Gastroesophageal sphincter (tissue), 4 donors: ENCODE results near the gene LGALS7. TPM values are rescaled to one million over a fixed set of nuclear protein-coding genes. Genes with fewer than 3 reads are reported as not detected.
"Not testable (repeated sequence)": the region's sequence is repeated elsewhere in the genome, so short reads cannot be mapped to it uniquely, and the experiment has no call there.

ENCODE experiments used
- ATAC-seq: fragments of 150-250 bp; one replicate; pipeline ENCODE4 v1.9.1; 2016; ENCODE audit warnings: mild to moderate bottlenecking, moderate library complexity
- H3K27ac ChIP-seq, 4 donors: fragments of 200-600 bp; sonication (generic) in 3 of 4; 1 replicate in 3 of 4; 2 replicates in 1 of 4; pipeline ENCODE4 v1.5.1; 2016 to 2019
- H3K27me3 ChIP-seq: fragments of 200-600 bp; sonication (generic); one replicate; pipeline ENCODE4 v1.5.1; 2019
- H3K36me3 ChIP-seq, 2 donors: fragments of 200-600 bp; sonication (generic); one replicate each; pipeline ENCODE4 v1.5.1; 2019; ENCODE audit warnings: control low read depth in 1 of 2
- H3K4me1 ChIP-seq, 3 donors: fragments of 200-600 bp; sonication (generic); 1 replicate in 2 of 3; 2 replicates in 1 of 3; pipeline ENCODE4 v1.5.1; 2016 to 2019; ENCODE audit warnings: control low read depth in 2 of 3
- H3K4me3 ChIP-seq, 2 donors: fragments of 200-600 bp; sonication (generic); one replicate each; pipeline ENCODE4 v1.5.1; 2019; ENCODE audit warnings: mild to moderate bottlenecking in 1 of 2, moderate library complexity in 1 of 2
- H3K9me3 ChIP-seq, 3 donors: fragments of 200-600 bp; sonication (generic); one replicate each; pipeline ENCODE4 v1.5.1; 2017 to 2019; ENCODE audit warnings: control low read depth in 2 of 3
- CTCF ChIP-seq, 4 experiments: fragments of 200-600 bp in 2 of 4; fragments of 450-650 bp in 2 of 4; sonication (generic) in 1 of 4; IDR thresholded peaks; one replicate each; pipeline ENCODE4 v1.5.1; 2017 to 2019; ENCODE audit warnings: antibody characterized with exemption in 4 of 4, mild to moderate bottlenecking in 2 of 4, moderate library complexity in 2 of 4
- EP300 ChIP-seq: sonication (generic); formaldehyde crosslinking; IDR thresholded peaks from one replicate; pipeline ENCODE4 v1.6.1; 2017; ENCODE audit warnings: antibody characterized with exemption, mild to moderate bottlenecking
- POLR2A ChIP-seq, 2 donors: fragments of 450-650 bp; IDR thresholded peaks; one replicate each; pipeline ENCODE4 v1.6.1; 2017; ENCODE audit warnings: antibody characterized with exemption in 2 of 2, mild to moderate bottlenecking in 2 of 2, moderate library complexity in 1 of 2
- POLR2AphosphoS5 ChIP-seq: sonication (generic); formaldehyde crosslinking; IDR thresholded peaks from one replicate; pipeline ENCODE4 v1.6.1; 2017; ENCODE audit warnings: antibody characterized with exemption
- WGBS, 2 donors: methylation state at CpG; one replicate each; pipeline ENCODE4 v1.1.5; 2018; ENCODE audit warnings: low coverage in 1 of 2; 5-methylcytosine and 5-hydroxymethylcytosine counted together
- total RNA-seq, 4 donors: library from RNA; depleted of rRNA; stranded (reverse); fragments of >200 nt; gene quantifications; one replicate each; pipeline ENCODE4 v1.1.0, GENCODE V29; 2016

Gene LGALS7
- total RNA-seq, 4 donors from 2014 or later: 25.8 TPM; not detected in 3

GRCh38 chr19:38769635-38770211 lies 3.6 kb downstream of the LGALS7 start:
- WGBS, 2 donors: 60 to 83% methylated on average over 2 to 4 of the region's 42 CpGs
- H3K4me1 ChIP-seq: peaks cover 0 to 7% (median 0%) of the 10 kb centered on the region in 3 donors
- no peaks in the 10 kb centered on the region for H3K27me3 ChIP-seq
- no peaks in the 10 kb centered on the region for H3K36me3 ChIP-seq
- peak overlapping the region in 1 of 2 donors; percentile 35 for H3K4me3 ChIP-seq
- TF ChIP-seq CTCF (IDR thresholded peaks at IDR 0.05): peak in 3 of 4 experiments; percentile 63 to 91 (median 85)
- no peak for TF ChIP-seq POLR2A (IDR thresholded peaks at IDR 0.05)
- TF ChIP-seq POLR2AphosphoS5: peak; percentile 29
- H3K9me3 ChIP-seq: no peaks in the 10 kb centered on the region
- peak; percentile 87 for ATAC-seq
- H3K27ac ChIP-seq: peak overlapping the region in 2 of 4 donors; percentile 26 to 75

- no peaks in the 10 kb centered on the region for H3K27me3 ChIP-seq
- WGBS, 2 donors: 81 to 82% methylated on average over 5 to 10 of the region's 10 CpGs
- H3K4me3 ChIP-seq: no peak overlapping the region
- H3K27ac ChIP-seq: no peak overlapping the region
- peaks cover 0 to 7% (median 0%) of the 10 kb centered on the region in 3 donors for H3K4me1 ChIP-seq
- no peaks in the 10 kb centered on the region for H3K36me3 ChIP-seq
- TF ChIP-seq EP300 (no peak), POLR2A (IDR thresholded peaks at IDR 0.05) (no peak), CTCF (IDR thresholded peaks at IDR 0.05) (no peak), POLR2AphosphoS5 (no peak)
- ATAC-seq: no peak
- no peaks in the 10 kb centered on the region for H3K9me3 ChIP-seq
Observed at GRCh38 chr19:38766276-38767047, 6.9 kb downstream of the LGALS7 start.

GRCh38 chr19:38765214-38765613 lies 8.1 kb downstream of the LGALS7 start:
- no peaks in the 10 kb centered on the region for H3K9me3 ChIP-seq
- TF ChIP-seq POLR2A (IDR thresholded peaks at IDR 0.05) (no peak), CTCF (IDR thresholded peaks at IDR 0.05) (no peak)
- no peak for ATAC-seq
- 90% methylated on average over 2 of the region's 2 CpGs; no CpG with 5 or more reads in 1 of the 2 donors for WGBS, 2 donors
- no peaks in the 10 kb centered on the region for H3K36me3 ChIP-seq
- H3K27me3 ChIP-seq: no peaks in the 10 kb centered on the region
- no peak overlapping the region for H3K4me3 ChIP-seq
- H3K4me1 ChIP-seq: peaks cover 0 to 7% (median 0%) of the 10 kb centered on the region in 3 donors
- no peak overlapping the region for H3K27ac ChIP-seq

GRCh38 chr19:38763795-38764220 lies 9.5 kb downstream of the LGALS7 start:
- H3K4me3 ChIP-seq: no peak overlapping the region
- no peaks in the 10 kb centered on the region for H3K27me3 ChIP-seq
- H3K4me1 ChIP-seq: no peaks in the 10 kb centered on the region
- H3K27ac ChIP-seq: no peak overlapping the region
- TF ChIP-seq CTCF (IDR thresholded peaks at IDR 0.05): no peak
- TF ChIP-seq EP300: no peak
- TF ChIP-seq POLR2A (IDR thresholded peaks at IDR 0.05): no peak
- no peak for TF ChIP-seq POLR2AphosphoS5
- WGBS, 2 donors: 93 to 100% methylated on average over 3 of the region's 3 CpGs
- no peaks in the 10 kb centered on the region for H3K36me3 ChIP-seq
- H3K9me3 ChIP-seq: no peaks in the 10 kb centered on the region
- ATAC-seq: no peak

- H3K27ac ChIP-seq, H3K27me3 ChIP-seq, H3K36me3 ChIP-seq, ATAC-seq, H3K9me3 ChIP-seq, H3K4me3 ChIP-seq, H3K4me1 ChIP-seq: not testable (repeated sequence)
- WGBS, 2 donors: 93 to 95% methylated on average over 4 to 5 of the region's 9 CpGs
Observed at GRCh38 chr19:38761884-38762389, 11.4 kb downstream of the LGALS7 start.

GRCh38 chr19:38760805-38761517 lies 12.4 kb downstream of the LGALS7 start:
- H3K36me3 ChIP-seq, H3K27ac ChIP-seq, ATAC-seq, H3K9me3 ChIP-seq, H3K27me3 ChIP-seq, H3K4me3 ChIP-seq, H3K4me1 ChIP-seq: not testable (repeated sequence)
- WGBS, 2 donors: 53 to 86% methylated on average over 4 of the region's 6 CpGs
